Mesenchymal stem cell (in vitro differentiated cells and primary cell): ENCODE results near the gene DGAT2.

Experiments used
- DNase-seq: peaks from one replicate; pipeline ENCODE4 v3.0.0-alpha.2; 2013
- H2AFZ ChIP-seq: one replicate; pipeline ENCODE4 v1.6.1; 2013; ENCODE audit warnings: low read depth, mild to moderate bottlenecking, control low read depth, inconsistent platforms, low read length, moderate library complexity
- H2AK5ac ChIP-seq: 2 replicates; pipeline ENCODE4 v1.6.1; 2013; ENCODE audit warnings: low read length, moderate library complexity, mild to moderate bottlenecking, inconsistent platforms; ENCODE audit not compliant: severe bottlenecking
- H2BK120ac ChIP-seq: one replicate; pipeline ENCODE4 v1.6.1; 2013; ENCODE audit warnings: low read depth, mild to moderate bottlenecking, inconsistent platforms, low read length, moderate library complexity
- H2BK12ac ChIP-seq, 2 experiments: one replicate each; pipeline ENCODE4 v1.6.1; 2013; ENCODE audit warnings: inconsistent platforms in 2 of 2, low read length in 2 of 2, mild to moderate bottlenecking in 2 of 2, moderate library complexity in 2 of 2, control low read depth in 1 of 2
- H2BK15ac ChIP-seq: one replicate; pipeline ENCODE4 v1.6.1; 2013; ENCODE audit warnings: mild to moderate bottlenecking, low read depth, inconsistent platforms; ENCODE audit not compliant: poor library complexity, severe bottlenecking
- H2BK5ac ChIP-seq: 2 replicates; pipeline ENCODE4 v1.6.1; 2013; ENCODE audit warnings: low read depth, mild to moderate bottlenecking, low read length, control low read depth, inconsistent platforms; ENCODE audit not compliant: poor library complexity, severe bottlenecking
- H3K14ac ChIP-seq, 2 experiments: one replicate each; pipeline ENCODE4 v1.6.1; 2013; ENCODE audit warnings: inconsistent platforms in 2 of 2, low read length in 2 of 2, control low read depth in 1 of 2, mild to moderate bottlenecking in 1 of 2, moderate library complexity in 1 of 2
- H3K18ac ChIP-seq, 2 experiments: one replicate each; pipeline ENCODE4 v1.6.1; 2013; ENCODE audit warnings: inconsistent platforms in 2 of 2, low read length in 2 of 2, control low read depth in 1 of 2, low read depth in 1 of 2, mild to moderate bottlenecking in 1 of 2
- H3K23ac ChIP-seq, 2 experiments: one replicate each; pipeline ENCODE4 v1.6.1; 2013; ENCODE audit warnings: inconsistent platforms in 2 of 2, low read length in 2 of 2, mild to moderate bottlenecking in 2 of 2, moderate library complexity in 2 of 2, control low read depth in 1 of 2
- H3K27ac ChIP-seq: 2 replicates; pipeline ENCODE4 v1.5.1; 2013; ENCODE audit warnings: mild to moderate bottlenecking, moderate library complexity, low read length, control low read depth, inconsistent platforms; ENCODE audit not compliant: poor library complexity, severe bottlenecking
- H3K27me3 ChIP-seq, 2 experiments: 2 replicates each; pipeline versions ENCODE4 v1.6.1 to v1.7.0; 2013; ENCODE audit warnings: low read length in 2 of 2, mild to moderate bottlenecking in 2 of 2, moderate library complexity in 2 of 2, control low read depth in 1 of 2, inconsistent platforms in 1 of 2; ENCODE audit not compliant: control insufficient read depth in 1 of 2, insufficient read depth in 1 of 2
- H3K36me3 ChIP-seq, 2 experiments: 2 replicates each; pipeline versions ENCODE4 v1.6.1 to v1.7.0; 2013; ENCODE audit warnings: low read length in 2 of 2, control low read depth in 1 of 2, inconsistent platforms in 1 of 2, low read depth in 1 of 2, mild to moderate bottlenecking in 1 of 2; ENCODE audit not compliant: insufficient read depth in 2 of 2, control insufficient read depth in 1 of 2
- H3K4ac ChIP-seq, 2 experiments: one replicate each; pipeline ENCODE4 v1.6.1; 2013; ENCODE audit warnings: inconsistent platforms in 2 of 2, low read length in 2 of 2, mild to moderate bottlenecking in 2 of 2, moderate library complexity in 2 of 2, control low read depth in 1 of 2, low read depth in 1 of 2
- H3K4me1 ChIP-seq: 2 replicates; pipeline ENCODE4 v1.6.1; 2013; ENCODE audit warnings: low read depth, low read length, control low read depth; ENCODE audit not compliant: control insufficient read depth, insufficient read depth
- H3K4me2 ChIP-seq: 2 replicates; pipeline ENCODE4 v1.6.1; 2013; ENCODE audit warnings: low read length, mild to moderate bottlenecking, inconsistent platforms; ENCODE audit not compliant: poor library complexity, severe bottlenecking
- H3K4me3 ChIP-seq, 2 experiments: 2 replicates each; pipeline versions ENCODE4 v1.5.1 to v1.7.0; 2013; ENCODE audit warnings: low read length in 2 of 2, mild to moderate bottlenecking in 2 of 2, control low read depth in 1 of 2, low read depth in 1 of 2; ENCODE audit not compliant: insufficient read depth in 1 of 2
- H3K79me1 ChIP-seq: replicated peaks from 2 replicates; pipeline ENCODE4 v1.6.1; 2013; ENCODE audit warnings: mild to moderate bottlenecking, control low read depth, low read length, inconsistent platforms; ENCODE audit not compliant: poor library complexity, severe bottlenecking
- H3K9ac ChIP-seq: 2 replicates; pipeline ENCODE4 v1.7.0; 2013; ENCODE audit warnings: mild to moderate bottlenecking, low read length, moderate library complexity
- H3K9me3 ChIP-seq: 2 replicates; pipeline ENCODE4 v1.7.0; 2013; ENCODE audit warnings: mild to moderate bottlenecking, low read length; ENCODE audit not compliant: control insufficient read depth
- H4K8ac ChIP-seq: one replicate; pipeline ENCODE4 v1.6.1; 2013; ENCODE audit warnings: inconsistent platforms, mild to moderate bottlenecking, low read length, moderate library complexity
- H4K91ac ChIP-seq: one replicate; pipeline ENCODE4 v1.6.1; 2013; ENCODE audit warnings: mild to moderate bottlenecking, low read length, inconsistent platforms
- WGBS: methylation state at CpG from one replicate; pipeline ENCODE4 v1.1.7; 2013; ENCODE audit warnings: mixed read lengths; 5-methylcytosine and 5-hydroxymethylcytosine counted together

DGAT2 gene

DNA sequence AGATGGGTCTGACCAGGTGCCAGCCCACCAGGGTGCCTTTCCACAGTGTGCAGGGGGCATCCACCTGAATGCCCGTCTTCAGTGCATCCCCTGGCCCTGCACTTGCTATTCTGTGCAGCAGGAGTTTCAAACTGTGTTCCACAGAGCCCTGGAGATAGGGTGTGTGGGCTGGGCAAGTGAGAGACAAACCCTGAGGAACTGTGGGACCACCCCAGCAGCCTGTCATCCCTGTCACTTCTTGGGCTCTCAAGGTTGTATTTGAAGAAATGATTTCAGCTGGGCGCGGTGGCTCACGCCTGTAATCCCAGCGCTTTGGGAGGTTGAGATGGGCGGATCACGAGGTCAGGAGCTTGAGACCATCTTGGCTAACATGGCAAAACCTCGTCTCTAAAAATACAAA lies 6.4 kb upstream of the DGAT2 start:
- H2BK15ac ChIP-seq, result peak overlapping the region; percentile 44
- H3K27ac ChIP-seq, result no peak overlapping the region
- H3K18ac ChIP-seq, result peak overlapping the region in 1 of 2 experiments; percentile 38
- H2BK120ac ChIP-seq, result no peak overlapping the region
- H3K23ac ChIP-seq, result no peak overlapping the region
- H3K4me1 ChIP-seq, result peaks cover 6% of the 10 kb centered on the region
- DNase-seq, result no peak
- H3K36me3 ChIP-seq, result no peaks in the 10 kb centered on the region
- H3K14ac ChIP-seq, result peak overlapping the region in 1 of 2 experiments; percentile 35
- peaks cover 0 to 20% of the 10 kb centered on the region in 2 experiments for H3K27me3 ChIP-seq
- H3K9ac ChIP-seq, result peak overlapping the region; percentile 56
- H3K79me1 ChIP-seq, result no peaks in the 10 kb centered on the region
- 91% methylated on average over 8 of the region's 8 CpGs for WGBS
- peak overlapping the region in 1 of 2 experiments; percentile 76 for H2BK12ac ChIP-seq
- no peak overlapping the region for H2AK5ac ChIP-seq
- H3K4me2 ChIP-seq, result no peak overlapping the region
- H2AFZ ChIP-seq, result no peak overlapping the region
- H4K91ac ChIP-seq, result peak overlapping the region; percentile 14
- no peaks in the 10 kb centered on the region for H3K9me3 ChIP-seq
- H4K8ac ChIP-seq, result no peak overlapping the region
- no peak overlapping the region for H3K4ac ChIP-seq
- H2BK5ac ChIP-seq, result no peak overlapping the region
- no peak overlapping the region for H3K4me3 ChIP-seq

DNA sequence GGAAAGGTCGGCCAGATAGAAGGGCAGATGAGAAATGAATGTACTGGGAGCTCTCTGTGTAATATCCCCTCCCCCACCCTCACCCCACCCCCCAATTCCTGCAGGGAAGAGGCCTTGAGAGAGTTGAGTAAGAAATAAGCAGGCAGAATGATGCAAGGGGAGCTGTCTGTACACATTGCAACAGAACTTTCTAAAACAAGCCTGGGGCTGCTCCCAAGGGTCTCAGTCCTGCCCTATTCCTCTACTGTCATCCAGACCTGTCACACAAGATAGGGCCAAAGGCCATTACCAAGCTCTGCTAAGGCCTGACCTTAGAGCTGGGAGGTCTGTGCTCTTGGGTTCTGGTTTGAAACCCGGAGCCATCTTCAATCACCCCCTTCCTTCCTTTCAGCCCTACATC lies 5.7 kb upstream of the DGAT2 start:
- Histone ChIP-seq H3K14ac (no peak overlapping the region), H2AFZ (no peak overlapping the region), H3K4me2 (no peak overlapping the region), H2AK5ac (no peak overlapping the region), H3K18ac (no peak overlapping the region), H4K8ac (no peak overlapping the region), H3K79me1 (no peaks in the 10 kb centered on the region), H3K4me3 (no peak overlapping the region), H3K9me3 (no peaks in the 10 kb centered on the region), H3K4me1 (peaks cover 9% of the 10 kb centered on the region), H3K27ac (no peak overlapping the region), H2BK120ac (no peak overlapping the region), H3K9ac (peak overlapping the region; percentile 40), H4K91ac (no peak overlapping the region), H2BK12ac (peak overlapping the region in 1 of 2 experiments; percentile 18), H3K27me3 (peaks cover 0 to 23% of the 10 kb centered on the region in 2 experiments), H3K23ac (no peak overlapping the region), H3K36me3 (no peaks in the 10 kb centered on the region), H2BK15ac (peak overlapping the region; percentile 26), H2BK5ac (no peak overlapping the region), H3K4ac (no peak overlapping the region)
- DNase-seq, result peak; percentile 74
- WGBS, result 25% methylated on average over 1 of the region's 2 CpGs

- Histone ChIP-seq H2BK12ac (no peak overlapping the region), H3K18ac (peak overlapping the region in 1 of 2 experiments; percentile 68), H3K27me3 (peaks cover 0 to 24% of the 10 kb centered on the region in 2 experiments), H3K9ac (no peak overlapping the region), H2AFZ (no peak overlapping the region), H3K9me3 (no peaks in the 10 kb centered on the region), H4K8ac (no peak overlapping the region), H3K14ac (no peak overlapping the region), H3K4ac (no peak overlapping the region), H2BK120ac (no peak overlapping the region), H3K4me1 (peaks cover 17% of the 10 kb centered on the region), H2BK15ac (no peak overlapping the region), H3K27ac (no peak overlapping the region), H3K79me1 (no peaks in the 10 kb centered on the region), H2AK5ac (no peak overlapping the region), H3K23ac (no peak overlapping the region), H4K91ac (no peak overlapping the region), H3K4me2 (no peak overlapping the region), H3K4me3 (no peak overlapping the region), H2BK5ac (no peak overlapping the region), H3K36me3 (no peaks in the 10 kb centered on the region)
- 73% methylated on average over 3 of the region's 3 CpGs for WGBS
- DNase-seq, result no peak
Measured at GRCh38 chr11:75763846-75764245, 4.7 kb upstream of the DGAT2 start.

DNA sequence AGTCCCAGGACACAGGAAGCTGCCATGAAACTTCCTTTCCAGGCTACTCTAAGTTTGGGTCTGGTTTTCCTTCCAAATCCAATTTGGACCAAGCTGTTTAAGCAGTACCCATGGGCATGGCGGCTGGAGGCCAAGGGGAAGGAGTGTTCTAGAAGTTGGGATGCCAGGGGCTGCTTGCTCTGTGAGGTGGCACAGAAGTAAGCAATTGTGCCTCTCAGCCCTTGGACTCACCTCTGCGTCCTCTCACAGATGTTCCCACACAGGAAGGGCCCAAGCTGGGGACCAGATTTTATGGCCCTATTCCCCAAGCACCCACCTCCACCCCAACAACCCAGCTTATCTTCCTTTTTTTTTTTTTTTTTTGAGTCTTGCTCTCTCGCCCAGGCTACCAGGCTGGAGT lies 3.5 kb upstream of the DGAT2 start:
- no peak overlapping the region for H3K23ac ChIP-seq
- H3K4me2 ChIP-seq, result no peak overlapping the region
- H3K14ac ChIP-seq, result no peak overlapping the region
- peaks cover 18% of the 10 kb centered on the region for H3K4me1 ChIP-seq
- no peak for DNase-seq
- H2BK120ac ChIP-seq, result no peak overlapping the region
- H3K9me3 ChIP-seq, result no peaks in the 10 kb centered on the region
- H3K27me3 ChIP-seq, result peaks cover 0 to 30% of the 10 kb centered on the region in 2 experiments
- no peak overlapping the region for H4K8ac ChIP-seq
- H3K27ac ChIP-seq, result no peak overlapping the region
- WGBS, result 89% methylated on average over 3 of the region's 3 CpGs
- no peak overlapping the region for H4K91ac ChIP-seq
- no peak overlapping the region for H3K18ac ChIP-seq
- H3K79me1 ChIP-seq, result no peaks in the 10 kb centered on the region
- no peak overlapping the region for H3K4ac ChIP-seq
- no peak overlapping the region for H2BK12ac ChIP-seq
- H3K36me3 ChIP-seq, result no peaks in the 10 kb centered on the region
- no peak overlapping the region for H3K4me3 ChIP-seq
- no peak overlapping the region for H2BK5ac ChIP-seq
- no peak overlapping the region for H2AK5ac ChIP-seq
- no peak overlapping the region for H2AFZ ChIP-seq
- H3K9ac ChIP-seq, result no peak overlapping the region
- H2BK15ac ChIP-seq, result no peak overlapping the region
